HepG2 (cell line): Measurements from ENCODE around the gene KIF22. TPM values are rescaled to one million over a fixed set of nuclear protein-coding genes. Genes with fewer than 3 reads are reported as not detected.

Experiments
- ARHGAP35 ChIP-seq: sonication (generic); formaldehyde crosslinking; IDR thresholded peaks from 2 replicates; pipeline ENCODE4 v1.9.0; 2022; ENCODE audit warnings: mild to moderate bottlenecking, inconsistent platforms, moderate library complexity, missing genetic modification reagents, borderline replicate concordance
- ATF2 ChIP-seq: sonication (generic); formaldehyde crosslinking; IDR thresholded peaks from 2 replicates; pipeline ENCODE4 v1.4.0; 2020; ENCODE audit warnings: missing genetic modification reagents
- ATM ChIP-seq: fragments of 450-650 bp; IDR thresholded peaks from 2 replicates; pipeline ENCODE4 v1.7.1; 2017; ENCODE audit warnings: mild to moderate bottlenecking, borderline replicate concordance
- CHD2 ChIP-seq: IDR thresholded peaks from 2 replicates; pipeline ENCODE4 v1.6.1; 2011; ENCODE audit warnings: low read depth, low read length, improper control_type of control experiment
- DMAP1 ChIP-seq: IDR thresholded peaks from 2 replicates; pipeline ENCODE4 v1.6.1; 2016
- FOXK2 ChIP-seq: fragments of 450-650 bp; IDR thresholded peaks from 2 replicates; pipeline ENCODE4 v1.6.1; 2016
- MXI1 ChIP-seq: IDR thresholded peaks from 3 replicates; pipeline ENCODE4 v1.6.1; 2012; ENCODE audit warnings: low read depth, low read length, inconsistent platforms, borderline replicate concordance
- NFRKB ChIP-seq: fragments of 450-650 bp; IDR thresholded peaks from 2 replicates; pipeline ENCODE4 v1.6.1; 2017
- NR2F1 ChIP-seq, 2 experiments: fragments of 450-650 bp in 1 of 2; formaldehyde crosslinking in 1 of 2; IDR thresholded peaks; 2 replicates each; pipeline versions ENCODE4 v1.5.0 to v1.6.1; 2016 to 2020; ENCODE audit warnings: mild to moderate bottlenecking in 1 of 2, missing compliant biosample characterization in 1 of 2, missing genetic modification reagents in 1 of 2, moderate library complexity in 1 of 2
- POLR2G ChIP-seq: fragments of 200-400 bp; formaldehyde crosslinking; IDR thresholded peaks from 2 replicates; pipeline ENCODE4 v1.6.1; 2018; ENCODE audit warnings: mild to moderate bottlenecking, low read depth, low read length, moderate library complexity
- SCMH1 ChIP-seq: sonication (generic); formaldehyde crosslinking; IDR thresholded peaks from 2 replicates; pipeline ENCODE4 v1.9.0; 2021; ENCODE audit warnings: missing genetic modification reagents, mild to moderate bottlenecking, borderline replicate concordance
- SETDB1 ChIP-seq: sonication (generic); formaldehyde crosslinking; IDR thresholded peaks from 2 replicates; pipeline ENCODE4 v1.5.1; 2020; ENCODE audit warnings: missing genetic modification reagents, mild to moderate bottlenecking, borderline replicate concordance
- SIN3B ChIP-seq: fragments of 150-350 bp; IDR thresholded peaks from 2 replicates; pipeline ENCODE4 v1.6.1; 2014; ENCODE audit warnings: low read length
- SMARCE1 ChIP-seq: fragments of 450-650 bp; IDR thresholded peaks from 2 replicates; pipeline ENCODE4 v1.6.1; 2017; ENCODE audit warnings: borderline replicate concordance
- SP4 ChIP-seq: sonication (generic); formaldehyde crosslinking; IDR thresholded peaks from 2 replicates; pipeline ENCODE4 v1.8.1; 2023; ENCODE audit warnings: mild to moderate bottlenecking, missing genetic modification reagents
- SRY ChIP-seq: sonication (generic); formaldehyde crosslinking; IDR thresholded peaks from 2 replicates; pipeline ENCODE4 v1.8.0; 2022; ENCODE audit warnings: mild to moderate bottlenecking, missing genetic modification reagents
- SUZ12 ChIP-seq: fragments of 150-350 bp; IDR thresholded peaks from 2 replicates; pipeline ENCODE4 v1.6.1; 2014; ENCODE audit warnings: low read depth, low read length
- TAF1 ChIP-seq: sonication (generic); formaldehyde crosslinking; IDR thresholded peaks from 2 replicates; pipeline ENCODE4 v1.4.0; 2020; ENCODE audit warnings: missing genetic modification reagents
- TARDBP ChIP-seq: sonication (generic); formaldehyde crosslinking; IDR thresholded peaks from 2 replicates; pipeline ENCODE4 v1.8.0; 2022; ENCODE audit warnings: mild to moderate bottlenecking, missing genetic modification reagents
- THYN1 ChIP-seq: sonication (generic); formaldehyde crosslinking; IDR thresholded peaks from 2 replicates; pipeline ENCODE4 v1.8.1; 2023; ENCODE audit warnings: low read depth, mild to moderate bottlenecking, moderate library complexity, missing genetic modification reagents, borderline replicate concordance
- XBP1 ChIP-seq: sonication (generic); formaldehyde crosslinking; IDR thresholded peaks from 2 replicates; pipeline ENCODE4 v1.5.0; 2020; ENCODE audit warnings: missing genetic modification reagents
- ZNF292 ChIP-seq: sonication (generic); formaldehyde crosslinking; IDR thresholded peaks from 2 replicates; pipeline ENCODE4 v1.8.1; 2022; ENCODE audit warnings: mild to moderate bottlenecking, low read depth, missing genetic modification reagents, borderline replicate concordance
- ZNF317 ChIP-seq: sonication (generic); formaldehyde crosslinking; IDR thresholded peaks from 2 replicates; pipeline ENCODE4 v1.5.0; 2020; ENCODE audit warnings: mild to moderate bottlenecking, missing genetic modification reagents
- ZNF512 ChIP-seq: sonication (generic); formaldehyde crosslinking; IDR thresholded peaks from 2 replicates; pipeline ENCODE4 v1.4.0; 2020; ENCODE audit warnings: mild to moderate bottlenecking, missing genetic modification reagents
- ZNF614 ChIP-seq: IDR thresholded peaks from 2 replicates; pipeline ENCODE4 v1.6.1; 2018; ENCODE audit warnings: missing biosample characterization, missing genetic modification reagents, inconsistent platforms, borderline replicate concordance
- ZNF7 ChIP-seq: IDR thresholded peaks from 2 replicates; pipeline ENCODE4 v1.6.1; 2016; ENCODE audit warnings: missing biosample characterization, missing genetic modification reagents
- ZNF766 ChIP-seq: sonication (generic); formaldehyde crosslinking; IDR thresholded peaks from 2 replicates; pipeline ENCODE4 v1.5.0; 2020; ENCODE audit warnings: missing genetic modification reagents, borderline replicate concordance
- ZSCAN22 ChIP-seq: sonication (generic); formaldehyde crosslinking; IDR thresholded peaks from 2 replicates; pipeline ENCODE4 v1.4.0; 2020; ENCODE audit warnings: mild to moderate bottlenecking, missing genetic modification reagents
- polyA plus RNA-seq, 8 experiments: library from polyadenylated mRNA; depleted of rRNA in 3 of 8; stranded (reverse) in 7 of 8; unstranded in 1 of 8; fragments of >200 nt; fragmentation: Illumina TruSeq in 4 of 8; extraction: Trizol in 4 of 8; gene quantifications; 2 replicates each; pipeline versions ENCODE4 v1.2.1 to v1.2.3, GENCODE V29; 2011 to 2016; ENCODE audit warnings: low read depth in 4 of 8, missing spikeins in 1 of 8, mixed read lengths in 1 of 8; ENCODE audit not compliant: insufficient read depth in 1 of 8
- total RNA-seq, 5 experiments: library from RNA; depleted of rRNA; stranded (reverse); fragments of >200 nt; fragmentation: Illumina TruSeq; extraction: Trizol; gene quantifications; 2 replicates each; pipeline ENCODE4 v1.2.3, GENCODE V29; 2016; ENCODE audit warnings: low read depth in 1 of 5
- TF ChIP-seq, protein P1 (sequence below): sonication (generic); formaldehyde crosslinking; IDR thresholded peaks from 2 replicates; pipeline ENCODE4 v1.5.0; 2020; ENCODE audit warnings: missing genetic modification reagents

KIF22 gene
- total and polyA plus RNA-seq, 2 of the 13 experiments (the other 11 are each of a cell fraction or from before 2014, with no cell fraction given) = 95.8 to 118 TPM

DNA sequence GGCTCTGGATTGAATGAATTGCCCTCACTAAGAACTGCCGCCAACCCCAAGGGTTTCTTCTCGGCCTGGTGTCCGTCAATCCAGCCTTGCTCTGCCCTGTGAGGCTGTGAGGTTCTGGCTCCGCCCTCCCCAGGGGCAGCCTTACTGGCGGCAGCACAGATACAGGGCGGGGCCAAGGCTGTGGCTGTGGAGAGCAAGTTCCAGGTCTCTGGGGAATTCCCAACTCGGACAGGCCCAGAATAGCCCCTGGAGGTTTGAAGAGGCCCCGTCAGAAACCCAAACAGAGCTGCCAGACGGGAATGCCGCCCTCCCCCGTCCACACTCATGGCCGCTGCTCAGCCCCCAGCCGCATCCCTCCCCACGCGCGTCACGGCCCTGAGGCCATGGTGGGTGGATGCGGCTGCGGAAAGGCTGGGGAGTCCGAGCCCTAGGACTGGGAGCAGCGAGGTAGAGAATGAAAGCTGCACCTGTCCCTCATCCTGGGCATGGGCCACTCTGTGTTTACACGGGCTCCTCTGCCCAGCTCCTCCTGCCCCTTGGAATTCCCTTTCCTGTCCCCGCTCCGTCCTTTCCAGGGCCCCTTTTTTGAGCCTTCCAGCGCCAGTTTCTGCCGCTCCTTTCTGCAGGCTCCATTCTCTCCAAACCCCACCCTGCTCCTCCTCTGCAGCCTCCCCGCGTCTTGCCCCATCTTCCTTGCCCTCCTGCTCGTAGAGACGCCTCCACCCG lies 20.8 kb downstream of the KIF22 start (continued):
- TF ChIP-seq MXI1 (peak; percentile 78; the same call in 1 of the 3 replicates), SUZ12 (no peak), NFRKB (no peak), CHD2 (no peak), SCMH1 (CRISPR knock-in tag) (no peak), POLR2G (peak; percentile 92), SP4 (CRISPR knock-in tag) (no peak), TARDBP (CRISPR knock-in tag) (peak; percentile 87; the same call in 1 of the 2 replicates), ZNF317 (peak; percentile 25; the same call in 1 of the 2 replicates), SMARCE1 (no peak), ZNF512 (0 out of 2 replicates have a peak, but pooled peaks have one; percentile 15), DMAP1 (CRISPR knock-in tag) (no peak; the same call in 1 of the 2 replicates), FOXK2 (peak; percentile 26; the same call in 1 of the 2 replicates), ZNF7 (CRISPR knock-in tag) (no peak), SRY (CRISPR knock-in tag) (0 out of 2 replicates have a peak, but pooled peaks have one; percentile 71), ZNF292 (CRISPR knock-in tag) (peak; percentile 64), SETDB1 (no peak), THYN1 (CRISPR knock-in tag) (no peak), ZNF766 (CRISPR knock-in tag) (no peak), ARHGAP35 (CRISPR knock-in tag) (peak; percentile 78; the same call in 1 of the 2 replicates), XBP1 (no peak), ZSCAN22 (CRISPR knock-in tag) (no peak), ATF2 (CRISPR knock-in tag) (peak; percentile 25; the same call in 1 of the 2 replicates), NR2F1 (CRISPR knock-in tag; IDR thresholded peaks at IDR 0.05) (no peak), SIN3B (no peak), ATM (no peak), TAF1 (CRISPR knock-in tag) (peak; percentile 54; the same call in 1 of the 2 replicates), ZNF614 (CRISPR knock-in tag) (0 out of 2 replicates have a peak, but pooled peaks have one; percentile 6)
- TF ChIP-seq, protein P1, sequence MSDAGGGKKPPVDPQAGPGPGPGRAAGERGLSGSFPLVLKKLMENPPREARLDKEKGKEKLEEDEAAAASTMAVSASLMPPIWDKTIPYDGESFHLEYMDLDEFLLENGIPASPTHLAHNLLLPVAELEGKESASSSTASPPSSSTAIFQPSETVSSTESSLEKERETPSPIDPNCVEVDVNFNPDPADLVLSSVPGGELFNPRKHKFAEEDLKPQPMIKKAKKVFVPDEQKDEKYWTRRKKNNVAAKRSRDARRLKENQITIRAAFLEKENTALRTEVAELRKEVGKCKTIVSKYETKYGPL (CRISPR knock-in tag) = no peak
